GM21360 (cell line): ENCODE measurements around the gene TCN1.
"Not testable (repeated sequence)": the region's sequence is repeated elsewhere in the genome, so short reads cannot be mapped to it uniquely, and the experiment has no call there.

Experiments
- ATAC-seq: cut with Tn5 transposase; IDR thresholded peaks from one replicate; pipeline ENCODE4 v1.9.1; 2021; ENCODE audit warnings: mild to moderate bottlenecking, moderate library complexity; ENCODE audit not compliant: unreplicated experiment

The TCN1 gene

GRCh38 chr11:59866397-59866796 is at the start of gene TCN1:
TCN1 (minus strand) TSS chr11:59866487; CDS start chr11:59866470, 17 bp downstream.
- ATAC-seq, result no peak

- not testable (repeated sequence) for ATAC-seq
Measured at GRCh38 chr11:59903569-59903968, 37.3 kb upstream of the TCN1 start.

- no peak for ATAC-seq
Measured at GRCh38 chr11:59901306-59901705, 35.0 kb upstream of the TCN1 start.

GRCh38 chr11:59900366-59901126 is 34.3 kb upstream of the TCN1 start:
- ATAC-seq, result no peak

- no peak for ATAC-seq
Measured at GRCh38 chr11:59899532-59899931, 33.2 kb upstream of the TCN1 start.

GRCh38 chr11:59898650-59899049 is 32.4 kb upstream of the TCN1 start:
- no peak for ATAC-seq

GRCh38 chr11:59898046-59898445 is 31.8 kb upstream of the TCN1 start:
- no peak for ATAC-seq

GRCh38 chr11:59894616-59895015 is 28.3 kb upstream of the TCN1 start:
- ATAC-seq, result no peak

GRCh38 chr11:59891781-59892181 is 25.5 kb upstream of the TCN1 start:
- ATAC-seq, result no peak

GRCh38 chr11:59887156-59887555 is 20.9 kb upstream of the TCN1 start:
- ATAC-seq, result not testable (repeated sequence)

GRCh38 chr11:59883597-59883996 is 17.3 kb upstream of the TCN1 start:
- no peak for ATAC-seq

GRCh38 chr11:59879567-59879966 is 13.3 kb upstream of the TCN1 start:
- ATAC-seq, result no peak

GRCh38 chr11:59878575-59878974 is 12.3 kb upstream of the TCN1 start, which contains the start of gene OOSP3:
OOSP3 (plus strand) TSS chr11:59878782; CDS start chr11:59878809, 27 bp downstream.
- no peak for ATAC-seq

- ATAC-seq, result no peak
Measured at GRCh38 chr11:59877784-59878183, 11.5 kb upstream of the TCN1 start.

- no peak for ATAC-seq
Measured at GRCh38 chr11:59877325-59877724, 11.0 kb upstream of the TCN1 start.

- ATAC-seq, result no peak
Measured at GRCh38 chr11:59875856-59876519, 9.7 kb upstream of the TCN1 start.

GRCh38 chr11:59872076-59872475 is 5.8 kb upstream of the TCN1 start:
- no peak for ATAC-seq

GRCh38 chr11:59867946-59868345 is 1.7 kb upstream of the TCN1 start:
- no peak for ATAC-seq

- ATAC-seq, result no peak
Measured at GRCh38 chr11:59866836-59867235, 549 bp upstream of the TCN1 start.

GRCh38 chr11:59865031-59865430 is 1.3 kb downstream of the TCN1 start:
- ATAC-seq, result no peak

GRCh38 chr11:59862252-59862651 is 4.0 kb downstream of the TCN1 start:
- no peak for ATAC-seq

GRCh38 chr11:59859673-59860072 is 6.6 kb downstream of the TCN1 start:
- ATAC-seq, result no peak
